Stimulated activated CD8-positive, alpha-beta memory T cell treated with anti-CD3 and anti-CD28 coated beads, Interleukin-7, amount 100 ng/mL, for 24 hours (primary cell): Measurements from ENCODE around the gene TBC1D2B.

Experiments
- DNase-seq: peaks from one replicate; pipeline ENCODE4 v3.0.0-alpha.2; 2020; ENCODE audit warnings: low read depth

TBC1D2B gene

GRCh38 chr15:78093242-78094020, 15.9 kb upstream of the TBC1D2B start:
- no peak for DNase-seq

- DNase-seq, result no peak
Observed at GRCh38 chr15:78092261-78093041, 14.9 kb upstream of the TBC1D2B start, which contains the start of gene SH2D7. SH2D7 (plus strand) TSS chr15:78092561; CDS start chr15:78092585, 24 bp downstream.

GRCh38 chr15:78090422-78091063, 13.0 kb upstream of the TBC1D2B start:
- DNase-seq, result no peak

DNA sequence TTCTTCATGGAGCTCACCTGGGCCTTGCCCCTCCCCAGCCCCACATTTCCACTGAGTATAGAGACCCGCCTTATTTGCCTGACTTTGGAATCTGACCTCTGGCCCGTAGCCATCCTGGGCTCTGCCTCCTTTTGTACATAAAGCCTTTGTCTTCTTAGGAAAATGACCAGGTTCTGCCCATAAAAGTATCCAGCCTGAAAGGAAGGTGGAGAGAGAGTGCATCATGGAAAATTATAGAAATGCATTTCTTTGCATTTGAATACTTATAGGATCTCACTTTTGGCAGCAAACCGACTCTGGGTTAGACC, 11.2 kb upstream of the TBC1D2B start:
- no peak for DNase-seq

GRCh38 chr15:78087951-78088772, 10.7 kb upstream of the TBC1D2B start:
- DNase-seq, result no peak

DNA sequence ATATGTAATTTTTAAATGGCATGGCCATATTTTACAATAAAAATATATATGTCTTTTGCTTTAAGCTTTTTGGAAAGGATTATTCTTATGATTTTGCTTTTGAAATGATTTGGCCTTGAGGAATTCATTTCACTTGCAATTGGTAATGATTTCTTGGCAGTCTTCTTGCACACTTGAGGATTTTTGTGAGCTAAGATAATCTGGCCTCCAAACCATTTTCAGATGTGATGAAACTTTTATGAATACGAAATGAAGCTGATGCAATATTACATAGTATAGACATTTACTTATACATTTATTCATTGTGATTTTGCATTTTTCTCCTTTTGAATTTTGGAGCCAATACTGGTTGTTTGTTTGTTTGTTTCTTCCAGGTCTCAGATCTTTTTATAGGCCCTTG, 8.4 kb upstream of the TBC1D2B start:
- no peak for DNase-seq

DNA sequence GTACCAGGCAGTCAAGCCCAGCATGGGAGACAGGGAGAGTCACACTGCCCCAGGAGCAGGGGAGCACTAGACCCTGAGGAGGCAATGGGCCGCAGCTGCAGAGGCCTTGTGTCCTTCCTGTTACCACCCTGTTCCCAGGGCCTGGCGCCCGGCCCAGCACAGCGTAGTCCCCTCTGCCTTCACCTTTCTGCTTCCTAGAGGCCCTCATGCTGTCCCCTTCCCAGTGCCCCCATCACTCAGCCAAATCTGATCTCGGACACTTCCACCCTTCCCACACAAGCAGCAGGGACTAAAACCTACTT, 6.9 kb upstream of the TBC1D2B start:
- no peak for DNase-seq

DNA sequence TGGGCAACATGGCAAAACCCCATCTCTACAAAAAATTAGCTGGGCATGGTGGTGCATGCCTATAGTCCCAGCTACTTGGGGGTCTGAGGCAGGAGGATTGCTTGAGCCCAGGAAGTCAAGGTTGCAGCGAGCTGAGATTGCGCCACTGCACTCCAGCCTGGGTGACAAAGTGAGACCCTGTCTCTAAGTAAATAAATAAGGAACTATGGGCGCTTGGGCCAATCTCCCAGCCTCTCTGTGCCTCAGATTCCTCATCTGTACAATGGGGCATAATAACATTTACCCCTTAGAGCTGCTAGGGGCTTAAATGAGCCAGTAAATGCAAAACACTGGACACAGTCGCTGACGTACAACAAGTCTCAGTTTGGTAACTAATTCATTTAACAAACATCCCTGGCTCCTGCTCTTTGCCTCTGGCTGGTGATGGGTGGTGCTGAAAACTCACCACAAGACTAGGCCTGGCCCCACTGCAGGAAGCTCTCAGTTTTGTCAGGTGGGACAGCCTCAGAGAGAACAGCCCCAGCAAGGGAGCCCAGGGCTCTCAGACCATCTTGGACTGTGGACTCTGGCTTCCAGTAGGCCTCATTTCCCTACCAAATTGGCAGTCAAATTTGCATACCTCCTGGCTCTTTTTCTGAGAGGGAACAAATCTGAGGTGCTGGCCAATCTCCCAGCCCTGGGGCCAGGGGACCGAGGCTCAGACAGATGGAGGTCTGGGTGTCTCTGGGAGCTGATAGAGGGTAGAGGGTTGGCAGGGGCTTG, 6.4 kb upstream of the TBC1D2B start:
- no peak for DNase-seq

GRCh38 chr15:78083186-78083585, 5.7 kb upstream of the TBC1D2B start:
- DNase-seq, result no peak

GRCh38 chr15:78082743-78083110, 5.2 kb upstream of the TBC1D2B start:
- no peak for DNase-seq

DNA sequence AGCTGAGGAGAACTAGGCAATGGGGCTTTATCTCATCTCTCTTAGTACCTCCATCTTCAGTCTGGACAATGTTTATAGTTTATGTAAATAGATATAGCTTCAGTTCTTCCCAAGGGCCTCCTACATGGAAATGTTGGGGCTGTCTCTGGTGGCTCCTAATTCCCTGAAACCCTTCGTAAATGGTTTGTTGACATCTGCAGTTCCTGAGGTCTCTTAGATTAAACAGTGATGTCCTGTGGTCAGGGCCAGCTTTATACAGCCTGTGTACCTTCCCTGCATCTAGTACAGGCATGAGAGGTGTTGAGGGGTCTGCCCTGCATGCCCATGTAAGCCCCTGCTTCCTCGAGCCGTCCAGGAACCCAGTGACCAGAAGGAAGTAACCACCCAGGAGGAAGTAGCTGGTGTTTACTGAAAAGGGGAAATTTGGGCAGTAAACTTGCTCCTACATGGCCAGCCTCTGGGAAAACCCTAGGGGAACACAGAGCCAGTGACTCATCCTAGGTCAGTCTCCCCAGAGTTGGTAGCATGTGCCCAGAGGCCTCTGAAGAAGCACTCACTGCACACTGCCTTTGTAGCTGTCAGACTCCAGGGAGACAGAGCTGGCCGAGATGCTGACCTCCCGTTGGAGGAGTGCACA, 4.7 kb upstream of the TBC1D2B start:
- no peak for DNase-seq

DNA sequence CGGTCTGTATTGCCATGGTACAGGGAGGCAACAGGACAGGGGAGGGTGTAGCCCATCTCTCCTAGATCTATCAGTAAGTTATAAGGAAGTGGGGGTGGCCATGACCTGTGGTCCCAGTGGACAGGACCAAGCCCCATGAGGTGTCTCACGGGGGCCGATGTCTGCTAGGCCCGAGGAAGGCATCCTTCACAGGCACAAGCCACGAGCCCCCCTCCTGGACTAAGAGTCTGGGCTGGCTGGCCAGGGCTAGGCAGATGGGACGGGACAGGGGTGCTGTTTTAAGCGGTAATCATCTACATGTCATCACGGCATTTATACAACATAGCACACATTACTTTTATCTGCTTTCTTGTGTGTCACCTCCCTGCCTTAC, 2.6 kb upstream of the TBC1D2B start:
- no peak for DNase-seq

GRCh38 chr15:78079298-78080087, 2.0 kb upstream of the TBC1D2B start:
- no peak for DNase-seq

- no peak for DNase-seq
Observed at GRCh38 chr15:78077871-78078210, 330 bp upstream of the TBC1D2B start.

GRCh38 chr15:78076231-78077052, 1.1 kb downstream of the TBC1D2B start:
- no peak for DNase-seq

DNA sequence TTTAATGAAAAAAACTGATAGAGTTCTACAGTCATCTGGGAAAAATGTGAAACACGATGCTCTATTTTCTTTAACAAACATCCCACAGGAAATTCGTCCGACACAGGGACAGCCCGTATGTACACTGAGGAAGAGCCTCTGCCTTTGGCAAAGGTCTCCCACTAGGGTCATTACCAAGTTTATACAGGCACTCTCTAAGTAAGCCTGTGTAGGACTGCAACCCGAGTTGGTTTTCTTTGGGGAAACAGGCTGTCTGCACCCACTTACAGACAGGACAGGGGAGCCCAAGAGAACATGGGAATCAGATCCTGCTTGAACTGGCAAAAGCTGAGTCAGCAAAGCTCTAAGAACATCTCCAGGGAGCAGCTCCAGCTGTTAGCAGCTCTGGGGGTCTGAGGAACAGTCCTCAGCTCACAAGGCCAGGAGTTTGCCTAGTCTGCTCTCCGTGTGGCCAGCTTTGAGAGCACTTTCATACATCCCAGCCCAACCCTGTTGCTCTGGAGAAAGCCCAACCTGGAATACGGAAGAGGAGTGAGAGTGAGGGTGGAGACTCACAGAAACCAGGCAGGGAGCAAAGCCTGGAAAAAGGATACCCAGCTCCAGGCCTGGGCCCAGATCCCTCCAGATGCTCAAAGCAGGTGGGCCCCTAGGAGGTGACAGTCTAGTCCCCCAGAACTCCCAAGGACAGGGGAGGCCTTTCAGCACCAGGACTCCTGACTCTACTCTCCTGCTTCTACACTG, 1.9 kb downstream of the TBC1D2B start:
- DNase-seq, result no peak

DNA sequence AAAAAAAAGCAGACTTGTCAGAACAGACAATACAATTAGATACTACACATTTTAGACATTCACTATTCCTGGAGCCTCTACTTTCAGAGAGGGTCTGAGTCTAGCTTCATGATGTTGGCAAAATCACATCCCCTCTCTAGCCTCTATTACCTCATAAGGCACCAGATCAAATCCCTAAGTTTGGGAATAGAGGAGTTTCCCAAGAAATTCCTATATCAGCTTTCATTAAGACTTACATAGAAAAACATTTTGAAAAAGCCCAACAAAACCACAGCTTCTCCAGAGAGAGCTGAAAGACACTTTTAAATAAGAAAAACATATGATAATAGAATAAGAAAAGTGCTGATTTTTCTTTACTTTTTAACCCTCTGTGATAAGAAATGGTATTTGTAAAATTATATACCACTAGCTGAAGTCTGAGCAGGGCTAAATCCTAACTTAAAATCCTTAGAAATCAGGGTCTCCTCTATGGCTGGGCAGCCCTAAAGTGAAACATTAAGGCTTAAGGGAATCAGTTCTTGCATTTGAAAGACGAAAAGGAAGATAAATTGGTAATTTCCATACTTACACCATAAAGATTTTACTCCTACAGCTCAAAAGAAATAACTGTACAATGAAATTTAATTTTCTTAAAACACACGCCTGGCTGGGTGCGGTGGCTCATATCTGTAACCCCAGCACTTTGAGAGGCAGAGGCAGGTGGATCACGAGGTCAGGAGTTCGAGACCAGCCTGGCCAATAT, 4.3 kb downstream of the TBC1D2B start:
- no peak for DNase-seq
